COR-L47 (cell line): Measurements from ENCODE around the gene PANX2.
"Not testable (repeated sequence)": the region's sequence is repeated elsewhere in the genome, so short reads cannot be mapped to it uniquely, and the experiment has no call there.

Experiments
- DNase-seq: peaks from one replicate; lab custom pipeline; 2025; lab: John Stamatoyannopoulos, UW

Gene PANX2

DNA sequence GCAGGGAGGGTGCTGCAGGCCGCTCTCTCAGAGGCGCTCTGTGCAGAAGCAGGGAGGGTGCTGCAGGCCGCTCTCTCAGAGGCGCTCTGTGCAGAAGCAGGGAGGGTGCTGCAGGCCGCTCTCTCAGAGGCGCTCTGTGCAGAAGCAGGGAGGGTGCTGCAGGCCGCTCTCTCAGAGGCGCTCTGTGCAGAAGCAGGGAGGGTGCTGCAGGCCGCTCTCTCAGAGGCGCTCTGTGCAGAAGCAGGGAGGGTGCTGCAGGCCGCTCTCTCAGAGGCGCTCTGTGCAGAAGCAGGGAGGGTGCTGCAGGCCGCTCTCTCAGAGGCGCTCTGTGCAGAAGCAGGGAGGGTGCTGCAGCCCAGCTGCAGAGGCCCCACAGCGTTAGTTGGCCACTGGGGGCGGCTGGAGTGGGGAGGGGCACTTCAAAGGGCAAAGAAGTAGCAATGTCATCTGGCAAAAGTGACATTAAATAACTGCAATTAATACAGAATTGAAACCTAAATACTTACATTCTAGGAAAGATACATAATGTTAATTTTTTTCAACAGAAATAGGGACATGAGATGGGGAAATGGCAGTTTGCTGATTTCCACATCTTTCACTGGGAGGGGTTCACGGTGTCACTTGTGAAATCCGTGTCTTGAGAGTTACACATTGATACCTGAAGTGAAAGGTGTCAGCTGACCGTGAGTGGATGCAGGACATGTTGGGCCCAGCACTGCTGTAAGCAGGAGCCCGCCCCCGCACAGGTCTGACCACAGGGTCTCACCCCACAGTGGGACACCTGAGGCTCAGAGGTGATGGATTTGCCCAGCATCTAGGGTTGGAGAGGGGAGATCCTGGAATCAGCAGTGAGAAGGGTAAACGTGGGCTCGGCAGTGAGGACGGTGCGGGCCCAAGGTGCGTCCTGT, 23.0 kb upstream of the PANX2 start:
- DNase-seq = not testable (repeated sequence)

DNA sequence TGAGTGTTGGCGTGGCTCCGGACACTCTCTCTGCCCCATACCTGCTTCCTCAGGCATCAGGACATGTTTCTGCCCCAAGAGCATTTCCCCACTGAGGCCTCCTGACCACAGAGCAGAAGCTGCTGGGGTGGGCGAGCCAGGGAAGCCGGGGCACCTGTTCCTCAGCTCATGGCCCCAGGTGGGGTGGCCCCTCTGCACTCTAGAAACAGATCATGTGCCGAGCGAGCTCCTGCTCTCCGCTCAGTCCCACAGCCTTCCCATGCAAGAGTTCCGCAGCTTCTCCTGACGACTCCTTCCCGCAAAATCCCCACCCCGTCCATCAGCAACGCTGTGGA, 22.4 kb upstream of the PANX2 start:
- no peak for DNase-seq

DNA sequence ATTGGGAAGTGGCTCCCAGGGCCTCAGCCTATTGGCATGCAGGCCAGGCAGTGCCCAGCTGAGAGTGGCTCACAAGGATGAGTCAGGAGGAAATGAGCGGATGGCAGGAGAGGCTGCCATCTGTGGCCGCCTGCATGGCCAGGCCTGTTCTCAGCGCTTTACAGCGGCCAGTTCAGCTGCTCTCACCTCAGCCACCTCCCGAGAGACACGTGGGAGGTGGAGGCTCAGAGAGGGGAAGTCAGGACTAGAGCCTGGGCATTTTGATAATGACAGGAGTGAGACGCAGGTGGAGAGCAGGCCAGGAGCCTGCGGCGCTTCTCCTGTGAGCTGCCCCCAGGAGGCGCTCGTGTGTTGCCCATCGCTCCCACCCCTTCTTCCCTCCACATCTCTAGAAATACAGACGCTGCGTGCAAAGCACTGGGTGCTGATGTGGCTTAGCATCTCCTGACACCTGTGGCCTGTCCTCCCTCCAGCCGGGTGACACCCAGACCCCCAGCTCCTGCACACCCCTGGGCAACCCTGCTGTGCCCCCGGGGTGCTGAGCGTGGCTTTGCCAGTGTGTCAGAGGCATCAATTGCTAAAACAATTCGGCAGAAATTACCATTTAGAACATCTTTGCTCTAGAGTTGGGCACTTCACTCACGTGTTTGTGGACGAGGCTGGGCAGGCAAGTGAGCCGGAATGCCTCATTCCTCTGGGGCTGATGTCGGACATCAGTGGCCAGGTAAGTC, 21.4 kb upstream of the PANX2 start:
- no peak for DNase-seq

DNA sequence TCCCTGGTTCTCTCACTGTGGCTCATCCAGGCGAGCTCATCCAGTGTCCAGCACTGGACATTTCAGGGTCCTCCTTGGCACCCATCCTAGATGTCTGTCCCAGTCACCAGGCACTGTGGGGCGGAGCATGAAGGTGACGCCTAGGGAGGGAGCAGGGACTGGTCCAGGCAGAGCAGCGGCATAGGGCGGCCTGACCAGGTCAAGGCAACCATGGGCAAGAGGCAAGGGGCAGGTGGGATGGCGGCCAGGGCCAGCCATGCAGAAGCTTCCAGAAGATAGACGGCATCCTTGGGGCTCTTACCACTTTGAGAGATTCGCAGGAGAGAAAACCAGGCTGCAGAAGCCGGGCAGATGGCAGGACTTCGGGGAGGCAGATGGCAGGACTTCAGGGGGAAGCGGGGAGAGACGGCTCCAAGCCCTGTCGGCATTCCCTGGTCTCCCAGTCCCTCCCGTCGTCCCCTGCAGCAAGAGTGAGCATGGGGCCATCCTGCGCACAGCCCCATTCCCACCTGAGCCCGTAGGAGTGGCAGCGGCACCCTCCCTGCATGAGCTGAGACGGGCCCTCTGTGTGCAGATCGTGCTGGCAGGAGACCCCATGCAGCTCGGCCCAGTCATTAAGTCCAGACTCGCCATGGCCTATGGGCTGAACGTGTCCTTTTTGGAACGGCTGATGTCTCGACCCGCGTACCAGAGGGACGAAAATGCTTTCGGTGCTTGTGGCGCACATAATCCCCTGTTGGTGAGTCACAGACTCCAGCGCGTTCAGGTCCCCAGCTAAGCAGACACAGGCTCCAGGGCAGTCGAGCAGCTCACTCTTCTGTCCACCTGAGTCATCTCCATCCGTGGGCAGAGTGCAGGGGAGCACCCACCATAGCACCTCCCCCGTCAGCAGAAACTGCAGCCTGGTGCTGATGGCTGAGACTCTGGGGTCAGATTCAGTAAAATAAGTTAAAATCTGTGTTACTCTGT, 20.1 kb upstream of the PANX2 start:
- no peak for DNase-seq

DNA sequence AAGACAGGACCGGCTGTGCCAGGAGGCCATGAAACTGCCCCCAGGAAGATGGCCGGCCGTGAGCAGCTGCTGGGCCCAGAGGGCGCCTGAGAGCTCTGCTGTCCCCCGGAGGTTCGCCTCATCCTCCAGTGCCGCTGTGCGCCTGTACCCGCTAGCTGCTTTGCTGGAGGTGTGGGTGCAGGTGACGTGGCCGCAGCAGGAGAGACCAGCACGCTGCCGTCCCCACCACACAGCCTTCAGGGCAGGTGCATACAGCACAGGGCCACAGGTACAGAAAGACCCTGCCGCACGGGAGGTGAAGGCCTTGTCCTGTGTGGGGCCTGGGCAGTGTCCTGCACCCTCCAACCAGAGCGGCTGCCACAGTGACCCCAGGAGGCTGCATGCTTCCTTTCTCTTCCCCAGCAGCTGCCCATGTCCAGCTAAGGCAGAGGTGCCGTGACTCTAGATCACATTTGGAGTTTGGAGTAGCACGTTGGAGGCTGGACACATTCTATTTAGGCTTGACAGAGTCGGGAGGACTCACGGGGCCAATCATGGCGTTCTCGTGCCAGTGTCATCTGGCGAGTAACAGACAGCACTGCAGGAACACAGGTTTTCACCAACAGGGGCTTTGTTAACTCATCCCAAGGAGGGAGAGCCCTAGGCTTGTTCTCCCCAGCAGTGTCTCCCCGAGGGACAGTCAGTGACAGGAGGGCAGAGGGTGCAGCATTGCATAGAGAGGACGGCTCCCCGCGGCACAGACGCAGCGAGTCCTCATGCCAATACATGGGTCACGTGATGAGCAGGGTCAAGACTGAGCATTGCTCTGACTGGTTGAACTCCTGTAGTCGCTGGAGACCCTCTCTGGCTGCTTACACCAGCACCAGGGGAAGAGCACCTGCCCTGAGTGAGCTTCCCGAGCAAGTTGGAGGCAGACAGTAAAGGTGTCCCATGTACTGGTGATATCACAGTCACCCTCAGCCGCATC, 18.7 kb upstream of the PANX2 start:
- DNase-seq = no peak

DNA sequence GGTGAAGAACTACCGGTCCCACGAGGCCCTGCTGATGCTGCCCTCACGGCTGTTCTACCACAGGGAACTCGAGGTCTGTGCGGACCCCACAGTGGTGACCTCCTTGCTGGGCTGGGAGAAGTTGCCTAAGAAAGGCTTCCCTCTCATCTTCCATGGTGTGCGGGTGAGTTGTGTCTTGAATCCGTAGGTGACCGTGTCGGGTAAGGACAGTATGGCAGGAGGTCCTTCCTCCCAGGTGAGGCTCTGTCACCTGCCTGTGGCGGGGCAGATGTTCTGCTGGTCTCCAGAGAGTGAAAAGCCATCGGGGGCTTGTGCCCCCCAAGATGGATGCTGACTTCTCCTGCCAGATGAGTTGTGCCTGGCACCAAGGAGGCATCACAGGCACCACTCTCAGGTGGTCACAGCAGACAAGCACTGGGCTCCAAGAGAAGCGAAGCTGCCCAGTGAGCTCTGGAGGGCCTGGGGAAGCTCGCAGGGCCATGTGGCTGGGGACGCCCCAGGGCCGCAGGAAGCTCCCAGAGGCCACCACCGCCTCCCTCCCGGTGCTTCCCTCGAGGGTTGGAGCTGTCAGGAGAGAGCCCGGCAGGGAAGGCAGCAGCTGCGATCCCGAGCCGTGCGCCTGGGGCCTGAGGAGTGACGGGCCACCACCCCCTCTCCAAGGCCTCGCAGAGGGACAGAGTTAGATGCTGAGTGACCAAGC, 17.3 kb upstream of the PANX2 start:
- DNase-seq = no peak

DNA sequence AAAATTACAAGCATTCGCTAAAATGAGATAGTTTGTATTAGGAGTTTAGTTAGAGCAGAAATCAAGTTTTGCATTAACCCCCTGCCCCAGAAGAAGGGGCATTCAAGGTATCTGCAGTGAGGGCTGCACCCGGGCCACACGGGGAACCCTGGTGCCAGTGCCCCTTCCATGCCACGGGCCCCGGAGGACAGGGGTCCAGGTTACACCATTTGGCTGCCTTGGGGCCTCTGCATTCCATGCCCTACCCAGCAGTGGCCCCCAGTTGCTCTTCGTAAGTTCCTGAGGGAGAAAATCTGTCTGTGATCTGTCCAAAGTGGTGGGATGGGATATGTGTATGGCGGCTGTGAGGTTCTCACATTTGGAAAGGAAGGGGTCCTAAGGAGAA, 16.8 kb upstream of the PANX2 start:
- no peak for DNase-seq

DNA sequence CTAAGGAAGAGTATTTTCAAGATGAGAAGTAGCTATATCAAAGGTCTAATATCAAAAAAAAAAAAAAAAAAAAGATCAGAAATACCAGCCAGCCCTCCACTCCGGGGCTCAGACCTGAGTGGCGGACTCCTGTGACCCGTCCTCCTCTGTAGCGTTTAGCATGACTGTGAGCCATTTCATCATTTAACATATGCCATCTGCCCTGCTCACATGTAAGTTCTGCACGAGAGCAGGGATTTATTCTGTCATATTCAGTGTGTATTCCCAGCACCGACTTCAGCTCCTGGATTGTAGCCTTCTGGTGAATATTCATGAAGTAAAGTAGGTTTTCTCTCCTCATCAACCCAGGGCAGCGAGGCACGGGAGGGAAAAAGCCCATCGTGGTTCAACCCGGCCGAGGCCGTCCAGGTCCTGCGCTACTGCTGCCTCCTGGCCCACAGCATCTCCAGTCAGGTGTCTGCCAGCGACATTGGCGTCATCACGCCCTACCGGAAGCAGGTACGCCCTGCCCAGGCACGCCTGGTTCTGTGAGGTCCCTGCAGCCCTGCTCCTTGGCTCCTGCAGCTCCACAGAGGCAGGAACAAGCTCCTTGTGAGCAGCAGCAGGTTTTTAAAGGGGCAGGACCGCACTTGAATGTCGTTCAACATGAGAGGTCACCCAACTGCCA, 12.7 kb upstream of the PANX2 start:
- no peak for DNase-seq

DNA sequence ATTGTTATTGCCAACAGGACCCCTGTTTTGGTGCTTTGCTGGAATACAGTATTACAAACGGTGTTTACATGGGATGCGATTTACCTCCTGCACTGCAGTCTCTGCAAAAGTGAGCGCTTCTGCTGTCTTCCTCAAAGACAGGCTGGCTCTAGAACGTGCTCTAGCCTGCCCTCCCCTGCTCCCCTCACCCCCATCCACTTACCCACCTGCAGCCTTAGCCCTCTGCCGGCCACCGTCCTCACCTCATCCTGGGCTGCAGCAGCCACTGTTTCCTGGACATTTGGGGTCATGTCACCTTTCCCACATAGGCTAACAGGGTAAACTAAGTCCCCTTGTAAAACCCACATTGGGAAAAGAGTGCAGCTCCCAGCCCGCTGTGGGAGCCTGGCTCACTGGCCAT, 9.6 kb upstream of the PANX2 start:
- DNase-seq = no peak

DNA sequence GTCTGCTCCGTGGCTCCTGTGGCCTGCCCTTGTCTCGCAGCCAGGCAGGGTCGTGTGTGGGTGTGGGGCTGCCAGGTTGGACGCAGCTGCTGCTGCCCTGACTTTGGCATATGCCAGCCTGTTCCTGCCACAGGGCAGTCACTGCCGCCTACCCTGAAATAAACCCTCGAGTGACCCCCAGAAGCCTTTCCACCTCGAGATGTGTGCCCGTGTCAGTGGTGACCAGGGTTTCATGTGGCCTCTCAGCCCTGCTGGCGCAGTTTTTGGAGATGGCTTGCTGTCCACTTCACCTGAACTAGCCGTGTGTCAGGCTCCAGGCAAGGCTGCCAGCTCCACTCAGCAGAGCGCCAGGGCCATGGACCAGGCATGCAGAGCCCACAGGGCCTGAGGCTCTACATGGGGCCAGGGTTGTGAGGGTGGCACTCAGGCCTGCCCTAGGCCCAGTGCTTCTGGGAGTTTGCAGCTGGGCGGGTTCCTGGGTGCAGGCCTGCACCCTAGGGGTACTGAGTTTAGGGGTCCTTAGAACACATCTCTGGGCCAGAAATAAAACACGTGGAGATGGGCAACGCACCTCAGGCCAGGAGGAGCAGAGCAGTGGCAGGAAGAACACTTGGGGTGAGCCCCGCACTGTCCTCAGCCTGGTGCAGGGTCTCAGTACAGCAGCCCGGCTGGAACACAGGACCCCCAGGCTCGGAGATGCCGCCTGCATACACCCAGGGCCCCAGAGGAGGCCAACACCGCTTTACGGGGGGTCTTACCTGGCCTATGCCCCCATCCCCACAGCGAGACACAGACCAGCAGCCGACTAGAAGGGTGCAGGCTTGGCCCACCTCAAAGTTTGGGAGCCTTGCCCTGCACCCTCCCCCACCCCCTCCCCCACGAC, 8.8 kb upstream of the PANX2 start:
- no peak for DNase-seq

DNA sequence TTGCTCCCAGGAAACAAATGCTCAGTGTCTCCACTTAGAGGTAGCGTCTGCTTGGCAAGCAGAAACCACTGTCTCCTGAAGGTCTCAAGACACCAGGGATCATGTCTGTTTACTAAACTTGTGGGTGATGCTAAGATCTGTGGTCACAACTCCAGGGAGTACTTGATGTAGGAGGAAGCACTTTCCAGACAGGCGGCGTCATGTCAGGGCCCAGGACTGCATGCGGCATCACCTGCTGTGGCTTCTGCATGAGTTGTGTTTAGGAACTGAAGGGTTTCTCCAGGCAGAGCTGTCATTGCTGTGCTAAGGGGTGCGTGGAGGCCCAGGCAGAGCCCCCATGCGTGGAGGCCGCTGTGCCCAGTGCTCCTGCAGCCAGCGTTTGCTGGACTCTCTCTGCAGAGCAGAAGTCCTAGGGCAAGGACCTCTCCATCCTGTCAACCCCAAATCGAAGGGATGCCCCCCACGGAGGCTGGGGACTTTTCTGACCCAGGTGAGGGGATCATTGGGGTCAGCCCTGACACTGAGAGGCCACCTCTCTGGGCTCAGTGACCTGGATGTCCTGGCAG, 8.1 kb upstream of the PANX2 start:
- no peak for DNase-seq

DNA sequence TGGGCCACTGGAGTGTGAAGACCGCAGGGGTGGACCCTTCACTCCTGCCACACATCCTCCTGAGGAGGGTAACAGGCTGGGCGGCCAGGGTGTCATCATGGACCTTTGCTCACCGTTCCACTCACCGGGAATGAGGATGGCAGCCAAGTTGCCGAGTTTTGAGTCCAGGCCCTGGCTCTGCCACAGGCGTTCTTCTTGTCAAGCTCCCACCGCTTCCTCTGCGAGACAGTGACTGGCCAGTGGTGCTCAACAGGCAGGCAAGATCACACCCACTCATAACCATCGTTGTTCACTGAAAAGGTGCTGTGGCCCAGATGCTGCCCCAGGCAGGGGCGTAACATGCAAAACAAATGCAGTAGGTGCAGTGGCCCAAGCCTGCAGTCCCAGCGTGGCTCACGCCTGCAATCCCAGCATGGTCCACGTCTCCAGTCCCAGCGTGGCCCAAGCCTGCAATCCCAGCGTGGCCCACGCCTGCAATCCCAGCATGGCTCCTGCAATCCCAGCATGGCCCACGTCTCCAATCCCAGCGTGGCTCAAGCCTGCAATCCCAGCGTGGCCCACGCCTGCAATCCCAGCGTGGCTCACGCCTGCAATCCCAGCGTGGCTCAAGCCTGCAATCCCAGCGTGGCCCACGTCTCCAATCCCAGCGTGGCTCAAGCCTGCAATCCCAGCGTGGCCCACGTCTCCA, 5.0 kb upstream of the PANX2 start:
- DNase-seq = no peak

DNA sequence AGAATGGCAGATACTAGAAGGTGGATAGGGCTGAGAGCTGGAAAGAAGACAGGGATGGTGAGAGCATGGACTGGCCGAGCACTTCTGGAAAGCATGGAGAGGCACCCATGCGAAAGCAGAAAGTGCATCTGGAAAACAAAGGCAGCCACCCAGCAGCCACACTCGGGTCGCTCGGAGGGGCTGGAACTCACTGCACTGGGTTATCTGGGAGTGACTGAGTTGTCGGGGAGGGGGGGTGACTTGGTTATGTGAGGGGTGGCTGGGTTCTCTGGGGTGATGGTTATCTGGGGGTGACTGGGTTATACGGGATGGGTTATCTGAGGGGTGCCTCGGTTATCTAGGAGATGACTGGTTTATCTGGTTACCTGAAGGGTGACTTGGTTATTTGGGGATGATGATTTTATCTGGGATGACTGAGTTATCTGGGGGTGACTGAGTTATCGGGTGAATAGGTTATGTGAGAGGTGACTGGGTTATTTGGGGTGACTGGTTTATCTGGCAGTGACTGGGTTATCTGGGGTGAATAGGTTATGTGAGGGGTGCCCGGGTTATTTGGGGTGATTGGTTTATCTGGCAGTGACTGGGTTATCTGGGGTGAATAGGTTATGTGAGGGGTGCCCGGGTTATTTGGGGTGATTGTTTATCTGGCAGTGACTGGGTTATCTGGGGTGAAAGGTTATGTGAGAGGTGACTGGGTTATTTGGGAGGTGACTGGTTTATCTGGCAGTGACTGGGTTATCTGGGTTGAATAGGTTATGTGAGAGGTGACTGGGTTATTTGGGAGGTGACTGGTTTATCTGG, 2.6 kb upstream of the PANX2 start:
- no peak for DNase-seq

DNA sequence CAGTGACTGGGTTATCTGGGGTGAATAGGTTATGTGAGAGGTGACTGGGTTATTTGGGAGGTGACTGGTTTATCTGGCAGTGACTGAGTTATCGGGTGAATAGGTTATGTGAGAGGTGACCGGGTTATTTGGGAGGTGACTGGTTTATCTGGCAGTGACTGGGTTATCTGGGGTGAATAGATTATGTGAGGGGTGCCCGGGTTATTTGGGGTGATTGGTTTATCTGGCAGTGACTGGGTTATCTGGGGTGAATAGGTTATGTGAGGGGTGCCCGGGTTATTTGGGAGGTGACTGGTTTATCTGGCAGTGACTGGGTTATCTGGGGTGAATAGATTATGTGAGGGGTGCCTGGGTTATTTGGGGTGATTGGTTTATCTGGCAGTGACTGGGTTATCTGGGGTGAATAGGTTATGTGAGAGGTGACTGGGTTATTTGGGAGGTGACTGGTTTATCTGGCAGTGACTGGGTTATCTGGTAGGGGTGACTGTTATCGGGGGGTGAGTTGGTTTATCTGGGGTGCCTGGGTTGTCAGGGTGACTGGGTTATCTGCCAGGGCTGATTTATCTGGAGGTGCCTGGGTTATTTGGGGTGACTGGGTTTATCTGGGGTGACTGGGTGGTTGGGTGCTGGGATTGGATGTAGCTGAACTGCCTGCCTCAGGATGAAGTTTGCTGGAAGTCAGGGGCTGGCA, 1.9 kb upstream of the PANX2 start:
- not testable (repeated sequence) for DNase-seq

DNA sequence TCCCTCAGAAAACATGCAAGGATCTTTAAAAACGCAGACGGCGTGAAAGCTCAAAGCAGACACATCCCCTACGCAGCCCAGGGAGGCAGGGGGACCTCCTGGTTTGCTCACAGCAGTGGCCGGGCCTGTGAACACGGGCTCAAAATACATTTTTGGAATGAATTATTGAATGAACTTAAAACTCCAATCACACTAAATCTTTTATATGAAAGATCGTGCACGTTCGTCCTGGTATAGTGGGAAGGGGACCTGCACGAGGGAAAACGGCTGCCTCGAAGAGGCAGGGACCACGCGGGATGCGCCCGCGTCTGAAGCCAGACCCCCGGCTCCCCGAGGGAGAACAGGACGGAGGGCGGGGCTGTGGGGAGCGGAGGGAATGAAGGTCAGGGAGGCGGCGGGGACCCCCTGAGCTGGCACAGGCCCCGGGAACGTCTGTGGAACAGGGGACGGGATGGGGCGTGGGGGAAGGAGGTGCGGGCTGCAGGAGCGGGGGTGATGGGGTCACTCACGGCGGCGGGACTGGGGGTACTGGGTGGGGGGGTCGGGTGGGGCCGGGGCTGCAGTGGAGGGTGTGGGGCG, 1.3 kb upstream of the PANX2 start:
- no peak for DNase-seq

DNA sequence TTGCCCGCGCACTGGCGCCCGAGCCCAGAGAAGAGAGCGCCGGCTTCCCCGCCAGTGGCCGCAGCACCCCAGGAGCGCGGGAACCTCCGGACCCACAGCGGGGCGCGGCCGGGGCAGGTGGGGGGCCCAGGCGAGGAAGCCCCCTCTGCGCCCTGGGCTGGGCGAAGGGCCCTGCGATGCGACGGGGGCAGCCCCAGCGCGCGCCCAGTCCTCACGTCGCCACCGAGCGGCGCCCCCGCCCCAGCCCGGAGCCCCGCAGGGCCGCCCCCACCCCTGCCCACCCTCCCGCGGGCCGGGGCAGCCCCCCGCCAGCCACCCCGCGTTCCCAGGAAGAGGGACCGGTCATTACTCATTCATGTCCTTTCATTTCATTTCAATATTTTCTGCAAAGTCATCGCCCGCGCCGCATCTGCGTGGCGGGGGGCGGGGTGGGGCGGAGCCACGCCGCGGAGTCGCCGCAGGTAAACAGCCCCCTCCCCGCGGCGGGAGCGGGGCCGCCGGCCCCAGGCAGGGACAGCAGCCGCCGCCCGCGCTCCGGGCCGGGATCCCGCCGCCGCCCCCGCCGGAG, 673 bp upstream of the PANX2 start:
- DNase-seq = peak; percentile 22
